ENCODE results near the gene ZNF777. TPM values are rescaled to one million over a fixed set of nuclear protein-coding genes. Genes with fewer than 3 reads are reported as not detected.

Gene ZNF777
- total and polyA plus RNA-seq, 2 experiments from 2014 or later, result 5.6 to 14.8 TPM

GRCh38 chr7:149455175-149455950 lies 5.5 kb downstream of the ZNF777 start:
- peaks cover 6% of the 10 kb centered on the region for H4K20me1 ChIP-seq (ENCODE audit: insufficient read depth, poor library complexity, severe bottlenecking)
- H3K27me3 ChIP-seq, result no peaks in the 10 kb centered on the region
- TF ChIP-seq EZH2 (IDR thresholded peaks at IDR 0.05; ENCODE audit: borderline replicate concordance) (no peak), CTCF (IDR thresholded peaks at IDR 0.05; ENCODE audit: poor library complexity) (no peak), EZH2phosphoT487 (IDR thresholded peaks at IDR 0.05; ENCODE audit: low read depth, severe bottlenecking, unreplicated experiment) (no peak)
- DNase-seq (ENCODE audit: low spot score), result no peak
- no peak overlapping the region for H3K4me3 ChIP-seq
- H3K9me2 ChIP-seq (replicated peaks; ENCODE audit: insufficient read depth), result no peaks in the 10 kb centered on the region
- peaks cover 29% of the 10 kb centered on the region for H3K79me2 ChIP-seq
- H3K27ac ChIP-seq, result no peak overlapping the region
- H3K4me1 ChIP-seq (ENCODE audit: insufficient read depth), result peaks cover 5% of the 10 kb centered on the region
- no peaks in the 10 kb centered on the region for H3K36me3 ChIP-seq (replicated peaks; ENCODE audit: insufficient read depth, low read depth)
- no peak overlapping the region for H3K4me2 ChIP-seq
- WGBS (ENCODE audit: low lambda C conversion rate, missing lambda C conversion rate), result 96% methylated on average over 24 of the region's 24 CpGs
- no peaks in the 10 kb centered on the region for H3K9me3 ChIP-seq (ENCODE audit: low read depth)
- no peak overlapping the region for H2AFZ ChIP-seq

GRCh38 chr7:149454750-149455149 lies 6.1 kb downstream of the ZNF777 start:
- no peak for DNase-seq (ENCODE audit: low spot score)
- Histone ChIP-seq H3K36me3 (replicated peaks; ENCODE audit: insufficient read depth, low read depth) (no peaks in the 10 kb centered on the region), H4K20me1 (ENCODE audit: insufficient read depth, poor library complexity, severe bottlenecking) (peaks cover 6% of the 10 kb centered on the region)

GRCh38 chr7:149454006-149454405 lies 6.9 kb downstream of the ZNF777 start:
- TF ChIP-seq EZH2 (IDR thresholded peaks at IDR 0.05; ENCODE audit: borderline replicate concordance) (no peak), EZH2phosphoT487 (IDR thresholded peaks at IDR 0.05; ENCODE audit: low read depth, severe bottlenecking, unreplicated experiment) (no peak), CTCF (IDR thresholded peaks at IDR 0.05; ENCODE audit: poor library complexity) (no peak)
- Histone ChIP-seq H3K27me3 (no peaks in the 10 kb centered on the region), H3K79me2 (peaks cover 23% of the 10 kb centered on the region), H3K36me3 (replicated peaks; ENCODE audit: insufficient read depth, low read depth) (no peaks in the 10 kb centered on the region), H3K4me1 (ENCODE audit: insufficient read depth) (peaks cover 2% of the 10 kb centered on the region), H3K4me3 (no peak overlapping the region), H2AFZ (no peak overlapping the region), H3K9me3 (ENCODE audit: low read depth) (no peaks in the 10 kb centered on the region), H4K20me1 (ENCODE audit: insufficient read depth, poor library complexity, severe bottlenecking) (peaks cover 6% of the 10 kb centered on the region), H3K4me2 (no peak overlapping the region), H3K9me2 (replicated peaks; ENCODE audit: insufficient read depth) (no peaks in the 10 kb centered on the region), H3K27ac (no peak overlapping the region)
- no peak for DNase-seq (ENCODE audit: low spot score)
- 97% methylated on average over 10 of the region's 10 CpGs for WGBS (ENCODE audit: low lambda C conversion rate, missing lambda C conversion rate)

More at GRCh38 chr7:149454750-149455149, 6.1 kb downstream of the ZNF777 start:
- no peak overlapping the region for H3K27ac ChIP-seq
- WGBS (ENCODE audit: low lambda C conversion rate, missing lambda C conversion rate), result 96% methylated on average over 5 of the region's 5 CpGs
- H3K9me2 ChIP-seq (replicated peaks; ENCODE audit: insufficient read depth), result no peaks in the 10 kb centered on the region
- peaks cover 5% of the 10 kb centered on the region for H3K4me1 ChIP-seq (ENCODE audit: insufficient read depth)
- H3K9me3 ChIP-seq (ENCODE audit: low read depth), result no peaks in the 10 kb centered on the region
- H3K4me3 ChIP-seq, result no peak overlapping the region
- no peak overlapping the region for H2AFZ ChIP-seq
- H3K79me2 ChIP-seq, result peaks cover 29% of the 10 kb centered on the region
- H3K27me3 ChIP-seq, result no peaks in the 10 kb centered on the region
- no peak overlapping the region for H3K4me2 ChIP-seq
- TF ChIP-seq EZH2phosphoT487 (IDR thresholded peaks at IDR 0.05; ENCODE audit: low read depth, severe bottlenecking, unreplicated experiment), result no peak
- no peak for TF ChIP-seq CTCF (IDR thresholded peaks at IDR 0.05; ENCODE audit: poor library complexity)
- TF ChIP-seq EZH2 (IDR thresholded peaks at IDR 0.05; ENCODE audit: borderline replicate concordance), result no peak
